HG03442 (cell line): ENCODE data around the gene MYCL.
"Not testable (repeated sequence)": the region's sequence is repeated elsewhere in the genome, so short reads cannot be mapped to it uniquely, and the experiment has no call there.

ENCODE experiments used
- ATAC-seq: cut with Tn5 transposase; IDR thresholded peaks from one replicate; pipeline ENCODE4 v1.9.1; 2021; ENCODE audit warnings: mild to moderate bottlenecking, moderate library complexity; ENCODE audit not compliant: unreplicated experiment

The MYCL gene

DNA sequence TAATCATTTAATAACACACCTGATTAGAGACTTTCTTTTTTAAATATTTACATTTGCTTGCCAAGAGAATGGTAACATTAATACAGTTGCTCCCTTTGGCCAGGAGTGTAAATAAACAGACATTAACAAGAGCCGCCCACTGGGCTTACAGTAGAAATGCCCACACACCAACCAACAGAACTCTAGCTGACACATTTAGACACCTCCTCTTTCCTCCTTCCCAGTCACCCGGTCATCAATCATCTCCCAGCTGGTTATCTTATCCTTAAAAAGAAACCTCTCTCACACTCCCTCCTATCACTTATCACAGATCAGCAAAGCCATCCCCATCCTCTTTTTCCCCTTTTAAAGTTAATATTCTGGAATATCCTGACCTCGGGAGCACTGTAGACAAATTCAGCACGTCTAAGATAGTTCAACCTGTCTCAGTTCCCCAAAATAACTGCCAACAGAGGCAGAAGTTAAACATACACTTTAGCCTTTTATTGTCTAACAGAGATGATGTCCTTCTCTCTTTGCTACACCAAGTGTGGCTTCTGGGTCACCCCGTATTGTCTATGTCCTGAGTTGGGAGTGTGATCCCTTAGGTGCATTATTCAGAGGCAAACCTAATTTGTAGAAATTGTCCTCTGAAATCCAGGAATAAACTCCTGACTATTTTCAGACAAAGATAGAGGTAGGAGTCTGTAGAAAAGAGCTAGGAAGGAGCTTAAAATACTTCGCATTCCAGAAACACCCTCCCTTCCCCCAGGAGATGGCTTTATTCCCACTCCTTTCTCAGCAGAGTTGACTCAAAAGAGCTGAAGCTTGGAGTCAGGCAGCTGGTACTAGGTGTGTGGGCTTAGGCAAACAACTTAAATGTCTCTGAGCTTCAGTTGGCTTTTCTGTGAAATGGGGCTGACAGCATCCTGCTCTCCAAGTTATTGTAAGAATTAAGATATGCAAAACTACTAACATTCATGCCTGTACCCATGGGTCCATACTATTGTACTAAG lies 8.8 kb downstream of the MYCL start:
- no peak for ATAC-seq

GRCh38 chr1:39890880-39891279 lies 10.8 kb downstream of the MYCL start:
- no peak for ATAC-seq

GRCh38 chr1:39890273-39890672 lies 11.4 kb downstream of the MYCL start:
- ATAC-seq = no peak

DNA sequence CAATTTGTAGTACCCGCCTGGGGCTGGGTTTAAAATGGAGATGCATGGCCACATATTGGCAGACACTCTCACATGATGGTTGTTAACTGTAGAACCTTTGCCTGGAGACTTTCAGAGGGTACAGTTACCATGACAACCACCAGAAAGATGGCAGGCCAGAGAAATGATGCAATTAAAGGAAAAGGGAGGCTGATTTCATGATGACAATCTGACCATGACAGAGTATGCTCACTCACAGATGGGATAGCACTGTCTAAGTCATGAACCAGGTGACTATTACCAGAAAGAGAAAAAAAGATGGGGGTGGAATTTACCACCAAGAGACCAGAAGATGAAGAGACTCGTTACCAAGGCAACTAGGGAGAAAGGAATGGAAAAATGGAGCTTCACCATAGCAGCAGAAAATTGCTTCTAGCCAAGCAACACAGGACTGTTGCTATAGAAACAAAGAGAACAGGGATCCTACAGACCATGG lies 14.9 kb downstream of the MYCL start:
- no peak for ATAC-seq

- ATAC-seq = no peak
Observed at GRCh38 chr1:39885516-39885915, 16.2 kb downstream of the MYCL start.

DNA sequence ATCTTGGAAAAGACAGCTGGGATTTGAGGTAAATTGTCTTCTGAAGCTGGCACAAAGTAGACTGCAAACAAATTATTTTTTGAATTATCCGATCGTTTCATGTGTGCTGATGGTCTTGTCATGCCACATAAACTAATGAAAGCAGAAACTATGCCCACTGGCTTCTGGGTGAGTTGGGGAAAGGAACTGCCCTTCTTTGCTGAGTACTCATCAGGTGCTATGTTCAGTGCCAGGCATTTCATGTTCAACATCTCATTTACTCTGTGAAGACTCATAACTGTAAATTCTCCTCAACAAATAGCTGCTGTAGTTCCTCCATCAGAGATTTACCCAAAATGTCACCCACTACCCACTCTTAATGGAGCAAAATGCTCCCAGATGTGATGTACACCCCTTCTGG lies 19.6 kb downstream of the MYCL start:
- no peak for ATAC-seq

DNA sequence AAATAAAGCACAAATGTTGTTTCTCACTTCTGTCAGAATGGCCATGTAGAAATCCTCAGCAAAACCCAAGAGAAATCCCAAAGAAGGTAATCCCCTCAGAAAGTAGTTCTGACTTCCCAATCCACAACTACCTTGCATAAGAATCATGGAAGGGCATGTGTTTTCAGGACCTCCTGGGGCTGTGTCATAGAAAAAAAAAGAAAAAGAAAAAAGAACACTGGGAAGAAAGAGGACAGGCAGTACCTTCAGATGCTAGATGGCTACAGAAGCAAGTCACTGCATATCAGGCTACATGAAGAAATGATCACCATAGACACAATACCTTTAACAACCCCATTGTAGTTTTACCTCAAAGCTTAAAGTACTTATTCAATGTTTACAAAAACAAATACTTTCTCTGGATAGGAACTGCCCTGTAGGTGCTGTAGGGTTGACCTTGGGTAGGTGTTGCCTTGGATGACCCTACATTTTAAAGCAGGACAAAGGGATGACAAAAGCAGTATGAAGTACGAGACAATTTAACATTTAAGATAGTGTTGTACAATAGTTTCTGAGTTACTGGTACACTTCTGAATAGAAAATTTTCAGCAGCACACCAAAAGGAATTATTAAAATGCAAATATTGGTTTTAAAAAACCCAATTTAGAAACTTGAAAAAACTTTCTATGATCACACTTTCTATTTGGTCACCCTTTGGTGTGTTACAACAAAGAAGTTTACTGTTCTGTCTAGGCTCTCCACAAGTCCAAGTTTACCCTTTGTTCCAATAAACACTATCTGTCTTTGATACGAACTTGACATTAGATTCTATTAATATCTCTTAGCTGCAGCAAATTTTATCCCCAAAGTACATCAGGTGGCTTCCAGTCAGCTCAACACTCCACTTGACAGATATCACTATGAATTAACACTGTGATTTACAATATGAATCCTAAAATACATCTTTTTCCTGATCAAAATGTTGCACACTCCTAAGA lies 23.4 kb downstream of the MYCL start:
- no peak for ATAC-seq

DNA sequence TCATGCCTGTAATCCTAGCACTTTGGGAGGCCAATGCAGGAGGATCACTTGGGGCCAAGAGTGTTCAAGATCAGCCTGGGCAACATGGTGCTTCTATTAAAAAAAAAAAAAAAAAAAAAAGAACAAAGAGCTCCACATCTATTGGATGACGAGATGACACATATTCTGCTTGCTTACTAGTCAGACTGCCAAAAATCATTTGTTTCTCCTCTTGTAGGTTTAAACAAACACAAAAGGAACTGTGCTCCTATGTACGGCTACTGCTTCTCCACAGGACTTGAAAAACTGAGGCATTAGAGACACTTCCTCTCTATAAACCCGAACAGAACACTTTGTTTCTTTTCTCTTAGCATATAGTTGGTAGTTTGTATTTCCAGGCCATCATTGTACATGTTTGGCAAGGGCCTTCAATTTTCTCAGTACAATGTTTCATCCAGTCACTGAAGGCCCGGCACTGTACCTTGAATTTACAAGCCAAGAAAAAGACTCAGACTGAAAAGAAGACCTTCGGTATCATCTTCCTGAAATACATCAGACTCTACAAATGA lies 24.4 kb downstream of the MYCL start:
- no peak for ATAC-seq

GRCh38 chr1:39876144-39876543 lies 25.6 kb downstream of the MYCL start:
- no peak for ATAC-seq

DNA sequence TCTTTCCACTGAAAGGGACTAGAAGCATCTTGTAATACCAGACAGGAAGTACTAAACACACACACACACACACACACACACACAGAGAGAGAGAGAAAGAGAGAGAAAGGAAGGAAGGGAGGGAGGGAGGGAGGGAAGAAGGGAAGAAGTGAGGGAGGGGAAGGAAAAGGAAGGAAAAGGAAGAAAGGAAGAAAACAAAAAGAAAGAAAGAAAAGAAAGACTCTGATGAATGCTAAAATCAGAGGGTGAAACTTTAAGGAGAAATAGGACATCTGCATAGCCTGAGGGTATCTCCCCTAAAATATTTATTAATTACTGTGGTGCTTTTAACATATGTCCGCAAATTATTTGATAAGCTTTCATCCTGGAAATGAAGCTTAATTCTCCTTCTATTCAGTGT lies 29.0 kb downstream of the MYCL start:
- ATAC-seq = no peak

- ATAC-seq = no peak
Observed at GRCh38 chr1:39871796-39872195, 29.9 kb downstream of the MYCL start.

- not testable (repeated sequence) for ATAC-seq
Observed at GRCh38 chr1:39871043-39871442, 30.7 kb downstream of the MYCL start.

DNA sequence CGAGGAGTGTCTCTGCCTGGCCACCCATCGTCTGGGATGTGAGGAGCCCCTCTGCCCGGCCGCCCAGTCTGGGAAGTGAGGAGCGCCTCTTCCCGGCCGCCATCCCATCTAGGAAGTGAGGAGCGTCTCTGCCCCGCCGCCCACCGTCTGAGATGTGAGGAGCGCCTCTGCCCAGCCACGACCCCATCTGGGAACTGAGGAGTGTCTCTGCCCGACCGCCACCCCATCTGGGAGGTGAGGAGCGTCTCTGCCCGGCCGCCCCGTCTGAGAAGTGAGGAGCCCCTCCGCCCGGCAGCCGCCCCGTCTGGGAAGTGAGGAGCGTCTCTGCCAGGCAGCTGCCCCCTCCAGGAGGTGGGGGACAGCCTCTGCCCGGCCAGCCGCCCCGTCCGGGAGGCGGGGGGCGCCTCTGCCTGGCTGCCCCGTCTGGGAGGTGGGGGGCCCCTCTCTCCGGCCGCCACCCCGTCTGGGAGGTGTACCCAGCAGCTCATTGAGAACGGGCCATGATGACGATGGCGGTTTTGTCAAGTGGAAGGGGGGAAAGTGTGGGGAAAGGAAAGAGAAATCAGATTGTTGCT lies 32.1 kb downstream of the MYCL start:
- ATAC-seq = not testable (repeated sequence)

DNA sequence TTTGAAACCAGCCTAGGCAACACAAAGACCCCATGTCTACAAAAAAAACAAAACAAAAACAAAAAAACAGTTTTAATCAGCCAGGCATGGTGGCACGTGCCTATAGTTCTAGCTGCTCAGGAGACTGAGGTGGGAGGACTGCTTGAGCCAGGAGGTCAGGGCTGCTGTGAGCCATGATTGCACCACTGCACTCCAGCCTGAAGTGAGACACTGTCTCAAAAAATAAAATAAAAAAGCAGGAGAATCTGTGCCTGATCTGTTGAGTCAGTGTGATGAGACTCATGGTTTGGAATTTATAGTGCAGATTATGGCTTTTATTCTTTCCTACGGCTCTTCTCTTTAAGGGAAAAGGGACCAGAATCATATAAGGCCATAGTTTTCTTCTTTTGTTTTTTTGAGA lies 35.0 kb downstream of the MYCL start:
- ATAC-seq = no peak

DNA sequence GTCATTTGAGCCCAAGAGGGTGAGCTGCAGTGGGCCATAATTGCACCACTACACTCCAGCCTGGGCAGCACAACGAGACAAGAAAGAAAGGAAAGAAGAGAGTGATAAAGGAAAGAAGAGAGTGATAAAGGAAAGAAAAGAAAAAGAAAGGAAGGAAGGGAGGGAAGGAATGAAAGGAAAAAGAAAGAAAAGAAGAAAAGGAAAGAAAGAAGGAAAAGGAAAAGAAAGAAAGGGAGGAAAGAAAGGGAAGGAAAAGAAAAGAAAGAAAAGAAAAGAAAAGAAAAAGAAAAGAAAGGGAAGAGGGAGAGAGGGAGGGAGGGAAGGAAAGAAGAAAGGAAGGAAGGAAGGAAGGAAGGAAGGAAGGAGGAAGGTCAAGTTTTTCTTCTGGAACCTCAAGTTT lies 36.0 kb downstream of the MYCL start:
- ATAC-seq = no peak

DNA sequence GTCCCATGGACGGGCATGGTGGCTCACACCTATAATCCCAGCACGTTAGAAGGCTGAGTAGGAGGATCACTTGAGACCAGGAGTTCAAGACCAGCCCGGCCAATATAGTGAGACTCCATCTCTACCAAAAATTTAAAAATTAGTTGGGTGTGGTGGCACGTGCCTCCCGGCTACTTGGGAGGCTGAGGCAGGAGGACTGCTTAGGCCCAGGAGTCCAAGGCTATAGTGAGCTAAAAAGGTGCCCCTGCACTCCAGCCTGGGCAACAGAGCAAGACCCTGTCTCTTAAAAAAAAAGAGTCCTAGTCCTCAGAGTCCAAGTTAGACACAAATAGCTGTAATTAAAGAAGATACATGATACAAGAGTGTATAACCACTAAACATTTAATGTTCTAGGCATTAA lies 38.5 kb downstream of the MYCL start:
- no peak for ATAC-seq

GRCh38 chr1:39861003-39861402 lies 40.7 kb downstream of the MYCL start:
- no peak for ATAC-seq

DNA sequence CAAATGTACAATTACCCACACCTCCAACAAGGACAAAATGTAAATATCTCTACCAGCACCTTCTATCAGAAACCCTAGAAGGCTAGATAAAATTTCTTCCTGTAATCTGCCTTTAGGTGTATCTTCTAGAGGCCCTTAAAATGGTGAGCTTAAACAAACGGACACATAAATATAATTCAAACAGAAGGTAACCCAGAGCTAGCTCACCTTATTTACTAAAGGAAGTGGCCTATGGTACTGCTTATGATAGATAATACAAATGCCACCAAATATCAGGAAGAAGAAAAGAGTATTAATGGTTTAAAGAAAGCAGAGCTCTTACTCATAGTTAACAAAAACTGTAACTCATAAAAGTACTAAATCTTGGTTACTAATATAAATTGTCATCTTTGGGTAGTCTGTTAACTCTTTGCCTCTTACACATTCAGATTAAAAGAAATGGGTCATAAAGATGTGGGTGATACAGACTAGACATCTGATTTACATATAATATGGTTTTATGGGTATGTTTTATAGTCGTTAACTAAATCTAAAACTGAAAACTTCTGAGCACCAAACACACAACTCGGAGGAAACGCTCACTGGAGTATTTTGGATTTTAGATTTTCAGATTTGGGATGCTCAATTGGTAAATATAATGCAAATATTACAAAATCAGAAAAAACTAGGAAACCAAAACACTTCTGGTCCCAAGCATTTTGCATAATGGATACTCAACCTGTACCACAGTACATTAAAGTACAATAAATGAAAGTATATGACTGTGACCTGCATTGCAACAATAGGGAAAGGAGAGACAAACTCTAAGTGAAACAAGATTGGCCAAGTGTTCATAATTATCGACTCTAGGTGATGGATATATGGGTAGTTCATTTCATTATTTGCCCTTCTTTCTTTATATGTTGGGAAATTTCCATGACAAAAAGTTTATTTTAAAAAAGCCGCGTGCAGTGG lies 41.6 kb downstream of the MYCL start:
- ATAC-seq = no peak

DNA sequence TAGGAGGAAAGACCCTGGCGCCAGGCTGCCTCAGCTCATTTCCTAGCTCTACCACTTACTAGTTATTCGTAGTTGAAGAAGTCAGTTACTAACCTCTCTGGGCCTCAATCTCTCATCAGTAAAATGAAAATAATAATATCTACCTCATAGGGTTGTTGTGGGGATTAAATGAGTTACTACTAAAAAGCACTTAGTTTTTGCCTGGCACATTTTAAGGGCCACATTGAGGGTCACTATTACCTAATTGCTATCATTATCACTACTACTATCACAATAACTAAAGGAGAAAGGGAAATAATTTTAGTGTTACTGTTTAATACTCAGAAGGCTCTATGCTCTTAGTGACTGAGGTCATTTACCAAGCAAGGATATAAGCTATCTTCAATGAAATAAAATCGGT lies 43.4 kb downstream of the MYCL start:
- ATAC-seq = no peak
